Esophagus squamous epithelium (tissue), 5 donors: ENCODE measurements around the gene TAB2. TPM values are rescaled to one million over a fixed set of nuclear protein-coding genes. Genes with fewer than 3 reads are reported as not detected.

Experiments used
- DNase-seq: peaks from one replicate; lab custom pipeline; 2025; lab: John Stamatoyannopoulos, UW
- H3K27ac ChIP-seq, 4 donors: fragments of 200-600 bp; sonication (generic); one replicate each; pipeline ENCODE4 v1.5.1; 2016 to 2019; ENCODE audit warnings: mild to moderate bottlenecking in 1 of 4
- H3K27me3 ChIP-seq, 4 donors: fragments of 200-600 bp; sonication (generic); 1 replicate in 3 of 4; 2 replicates in 1 of 4; pipeline versions ENCODE4 v1.5.1 to v1.6.0; 2017 to 2021; ENCODE audit warnings: antibody characterized with exemption in 1 of 4
- H3K36me3 ChIP-seq, 3 donors: fragments of 200-600 bp; sonication (generic); one replicate each; pipeline ENCODE4 v1.5.1; 2016 to 2019
- H3K4me1 ChIP-seq, 3 donors: fragments of 200-600 bp; sonication (generic); one replicate each; pipeline ENCODE4 v1.5.1; 2017 to 2019
- H3K4me3 ChIP-seq, 4 donors: fragments of 200-600 bp; sonication (generic); 1 replicate in 3 of 4; 2 replicates in 1 of 4; pipeline ENCODE4 v1.5.1; 2016 to 2019; ENCODE audit warnings: mild to moderate bottlenecking in 2 of 4, moderate library complexity in 1 of 4
- H3K9me3 ChIP-seq, 3 donors: fragments of 200-600 bp; sonication (generic); one replicate each; pipeline ENCODE4 v1.5.1; 2016 to 2019
- POLR2A ChIP-seq, 4 donors: fragments of 450-650 bp; IDR thresholded peaks; one replicate each; pipeline ENCODE4 v1.6.1; 2017; ENCODE audit warnings: antibody characterized with exemption in 4 of 4, mild to moderate bottlenecking in 4 of 4, moderate library complexity in 3 of 4
- WGBS, 2 donors: methylation state at CpG; one replicate each; pipeline ENCODE4 v1.1.5; 2018; 5-methylcytosine and 5-hydroxymethylcytosine counted together
- intact Hi-C: fragments of 100-400 bp; cut with DNase I; formaldehyde crosslinking; loops from one replicate; pipeline ENCODE4 v1.15.0; 2022
- total RNA-seq, 4 donors: library from RNA; depleted of rRNA; stranded (reverse); fragments of >200 nt; gene quantifications; one replicate each; pipeline ENCODE4 v1.1.0, GENCODE V29; 2016
- TF ChIP-seq, protein P1 (sequence below), 6 experiments: fragments of 450-650 bp in 4 of 6; fragments of 200-600 bp in 2 of 6; sonication (generic) in 2 of 6; IDR thresholded peaks; one replicate each; pipeline ENCODE4 v1.5.1; 2016 to 2019; ENCODE audit warnings: antibody characterized with exemption in 6 of 6, mild to moderate bottlenecking in 4 of 6, moderate library complexity in 4 of 6
- donor health status: DM: yes; HTN: yes; CAD: no.

The TAB2 gene
- total RNA-seq, 4 donors from 2014 or later = 27.6 to 47.1 (median 31.0) TPM

DNA sequence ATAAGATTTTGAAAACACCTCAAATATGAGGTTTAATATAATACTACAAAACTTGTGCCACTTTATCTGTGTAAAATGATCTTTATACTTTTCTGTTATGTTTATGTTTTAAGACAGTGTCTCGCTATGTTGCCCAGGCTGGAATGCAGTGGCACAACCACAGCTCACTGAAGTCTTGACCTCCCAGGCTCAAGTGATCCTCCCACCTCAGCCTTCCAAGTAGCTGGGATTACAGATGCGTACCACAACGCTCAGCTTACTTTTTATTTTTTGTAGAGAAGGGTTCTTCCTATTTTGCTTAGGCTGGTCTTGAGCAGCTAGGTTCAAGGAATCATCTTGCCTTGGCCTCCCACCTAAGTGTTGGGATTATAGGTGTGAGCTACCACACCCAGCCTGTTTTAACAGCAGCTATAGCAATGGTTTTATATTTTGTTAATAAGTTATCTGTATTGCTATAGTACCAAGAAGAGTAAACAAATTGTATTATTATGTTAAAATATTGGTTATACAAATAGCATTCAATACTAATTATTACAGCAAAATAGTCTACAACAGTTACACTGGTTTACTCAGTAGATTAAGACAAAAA is 8.2 kb downstream of the TAB2 start:
- DNase-seq = no peak
- Histone ChIP-seq H3K9me3 (no peaks in the 10 kb centered on the region), H3K27me3 (no peaks in the 10 kb centered on the region), H3K4me1 (peaks cover 0 to 64% (median 12%) of the 10 kb centered on the region in 3 donors), H3K27ac (no peak overlapping the region), H3K4me3 (no peak overlapping the region), H3K36me3 (no peaks in the 10 kb centered on the region)
- TF ChIP-seq, protein P1, sequence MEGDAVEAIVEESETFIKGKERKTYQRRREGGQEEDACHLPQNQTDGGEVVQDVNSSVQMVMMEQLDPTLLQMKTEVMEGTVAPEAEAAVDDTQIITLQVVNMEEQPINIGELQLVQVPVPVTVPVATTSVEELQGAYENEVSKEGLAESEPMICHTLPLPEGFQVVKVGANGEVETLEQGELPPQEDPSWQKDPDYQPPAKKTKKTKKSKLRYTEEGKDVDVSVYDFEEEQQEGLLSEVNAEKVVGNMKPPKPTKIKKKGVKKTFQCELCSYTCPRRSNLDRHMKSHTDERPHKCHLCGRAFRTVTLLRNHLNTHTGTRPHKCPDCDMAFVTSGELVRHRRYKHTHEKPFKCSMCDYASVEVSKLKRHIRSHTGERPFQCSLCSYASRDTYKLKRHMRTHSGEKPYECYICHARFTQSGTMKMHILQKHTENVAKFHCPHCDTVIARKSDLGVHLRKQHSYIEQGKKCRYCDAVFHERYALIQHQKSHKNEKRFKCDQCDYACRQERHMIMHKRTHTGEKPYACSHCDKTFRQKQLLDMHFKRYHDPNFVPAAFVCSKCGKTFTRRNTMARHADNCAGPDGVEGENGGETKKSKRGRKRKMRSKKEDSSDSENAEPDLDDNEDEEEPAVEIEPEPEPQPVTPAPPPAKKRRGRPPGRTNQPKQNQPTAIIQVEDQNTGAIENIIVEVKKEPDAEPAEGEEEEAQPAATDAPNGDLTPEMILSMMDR (IDR thresholded peaks at IDR 0.05) = no peak
- TF ChIP-seq POLR2A (IDR thresholded peaks at IDR 0.05) = no peak
- 80 to 85% methylated on average over 3 of the region's 3 CpGs for WGBS, 2 donors
- intact Hi-C loops = no loop called here

DNA sequence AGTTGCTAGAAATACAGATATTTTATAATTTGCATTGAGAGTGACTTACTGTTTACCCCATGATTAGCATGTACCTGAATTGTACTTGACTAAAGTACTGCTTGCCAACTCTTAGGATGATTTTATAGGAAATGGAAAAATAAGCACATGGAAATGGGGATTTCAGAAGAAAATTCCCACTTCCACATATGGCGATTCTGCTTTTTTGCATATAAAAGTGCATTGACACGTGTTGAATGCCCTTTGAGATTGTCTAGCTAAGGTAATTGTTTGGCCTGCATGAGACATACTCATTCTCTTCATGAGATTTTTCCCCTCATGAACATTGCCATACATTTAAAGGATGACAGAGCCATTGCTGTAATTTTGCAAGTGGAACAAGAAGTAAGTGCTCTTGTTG is 10.1 kb downstream of the TAB2 start:
- no peak for DNase-seq
- TF ChIP-seq, protein P1 (IDR thresholded peaks at IDR 0.05) = no peak
- TF ChIP-seq POLR2A (IDR thresholded peaks at IDR 0.05) = no peak
- intact Hi-C loops = no loop called here
- no peak overlapping the region for H3K4me3 ChIP-seq
- H3K9me3 ChIP-seq = no peaks in the 10 kb centered on the region
- H3K36me3 ChIP-seq = no peaks in the 10 kb centered on the region
- no peaks in the 10 kb centered on the region for H3K27me3 ChIP-seq
- H3K4me1 ChIP-seq = peaks cover 0 to 72% (median 23%) of the 10 kb centered on the region in 3 donors
- 64 to 78% methylated on average over 2 of the region's 2 CpGs for WGBS, 2 donors
- no peak overlapping the region for H3K27ac ChIP-seq

DNA sequence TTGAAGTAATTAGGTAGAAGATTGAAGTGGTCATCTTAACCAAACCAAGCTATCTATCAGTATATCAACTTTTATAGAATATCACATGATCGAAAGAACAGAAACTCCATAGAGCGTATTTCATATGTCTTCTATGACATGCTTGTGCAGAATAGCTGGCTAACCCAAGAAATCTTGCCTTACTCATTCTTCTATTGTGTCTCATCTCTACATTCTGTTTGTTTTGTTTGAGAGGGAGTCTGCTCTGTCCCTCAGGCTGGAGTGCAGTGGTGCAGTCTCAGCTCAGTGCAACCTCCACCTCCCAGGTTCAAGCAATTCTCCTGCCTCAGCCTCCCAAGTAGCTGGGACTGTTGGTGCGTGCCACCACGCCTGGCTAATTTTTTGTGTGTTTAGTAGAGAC is 10.6 kb downstream of the TAB2 start:
- H3K4me3 ChIP-seq = no peak overlapping the region
- no peak overlapping the region for H3K27ac ChIP-seq
- TF ChIP-seq, protein P1 (IDR thresholded peaks at IDR 0.05) = no peak
- no peak for TF ChIP-seq POLR2A (IDR thresholded peaks at IDR 0.05)
- H3K4me1 ChIP-seq = peaks cover 0 to 72% (median 26%) of the 10 kb centered on the region in 3 donors
- H3K9me3 ChIP-seq = no peaks in the 10 kb centered on the region
- 93 to 100% methylated on average over 4 of the region's 4 CpGs for WGBS, 2 donors
- no peaks in the 10 kb centered on the region for H3K27me3 ChIP-seq
- intact Hi-C loops = no loop called here
- no peak for DNase-seq
- no peaks in the 10 kb centered on the region for H3K36me3 ChIP-seq

DNA sequence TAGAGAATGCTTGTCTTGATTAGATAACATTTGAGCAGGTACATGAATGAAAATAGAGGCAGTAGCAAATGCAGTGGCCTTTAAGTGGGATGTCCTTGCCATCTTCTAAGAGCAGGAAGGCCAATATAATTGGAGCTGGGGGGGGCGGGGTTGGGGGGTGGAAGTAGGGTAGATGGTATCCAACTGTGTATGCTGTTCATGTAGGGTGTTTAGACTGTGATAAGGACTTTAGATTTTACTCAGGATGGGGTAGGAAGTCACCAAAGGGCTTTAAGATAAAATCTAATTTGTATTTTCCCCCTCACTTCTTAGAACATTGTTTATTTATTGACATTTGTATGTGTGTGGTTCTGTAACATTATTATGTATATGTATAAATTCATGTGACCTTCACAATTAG is 12.0 kb downstream of the TAB2 start:
- H3K4me3 ChIP-seq = no peak overlapping the region
- H3K36me3 ChIP-seq = no peaks in the 10 kb centered on the region
- H3K27ac ChIP-seq = no peak overlapping the region
- no peak for TF ChIP-seq POLR2A (IDR thresholded peaks at IDR 0.05)
- TF ChIP-seq, protein P1 (IDR thresholded peaks at IDR 0.05) = no peak
- no peak for DNase-seq
- no peaks in the 10 kb centered on the region for H3K9me3 ChIP-seq
- 33 to 80% methylated on average over 1 of the region's 1 CpG for WGBS, 2 donors
- intact Hi-C loops = no loop called here
- no peaks in the 10 kb centered on the region for H3K27me3 ChIP-seq
- peaks cover 6 to 72% (median 31%) of the 10 kb centered on the region in 3 donors for H3K4me1 ChIP-seq

DNA sequence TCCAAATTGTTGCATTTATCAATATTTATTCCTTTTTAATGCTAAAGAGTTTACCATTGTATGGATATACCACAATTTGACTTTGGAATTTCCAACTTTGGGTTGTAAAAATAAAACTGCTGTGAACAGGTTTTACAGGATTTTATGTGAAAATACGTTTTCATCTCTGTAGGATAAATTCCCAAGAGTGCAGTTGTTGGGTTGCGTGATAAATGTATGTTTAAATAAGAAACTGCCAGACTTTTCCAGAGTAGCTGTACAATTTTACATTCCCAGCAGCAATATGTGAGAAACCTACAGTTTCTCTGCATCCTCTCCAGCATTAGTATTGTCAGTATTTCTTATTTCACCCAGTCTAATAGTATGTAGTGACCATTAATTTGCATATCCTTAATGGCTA is 12.6 kb downstream of the TAB2 start:
- peaks cover 10 to 72% (median 31%) of the 10 kb centered on the region in 3 donors for H3K4me1 ChIP-seq
- H3K36me3 ChIP-seq = no peaks in the 10 kb centered on the region
- TF ChIP-seq POLR2A (IDR thresholded peaks at IDR 0.05) = no peak
- TF ChIP-seq, protein P1 (IDR thresholded peaks at IDR 0.05) = no peak
- H3K27ac ChIP-seq = no peak overlapping the region
- intact Hi-C loops = no loop called here
- H3K27me3 ChIP-seq = no peaks in the 10 kb centered on the region
- DNase-seq = no peak
- H3K4me3 ChIP-seq = no peak overlapping the region
- no peaks in the 10 kb centered on the region for H3K9me3 ChIP-seq
- 68 to 74% methylated on average over 2 of the region's 2 CpGs for WGBS, 2 donors
